Measurements from ENCODE around the gene MED25. TPM values are rescaled to one million over a fixed set of nuclear protein-coding genes. Genes with fewer than 3 reads are reported as not detected.

MED25 gene
- total and polyA plus RNA-seq, 9 of the 15 experiments (the other 6 are each of a cell fraction or from before 2014, with no cell fraction given) = 4.1 to 93.9 (median 19.3) TPM

- TF ChIP-seq MBD2 (IDR thresholded peaks at IDR 0.05; ENCODE audit: borderline replicate concordance, low read depth) (0 out of 2 replicates have a peak, but pooled peaks have one; percentile 5), ZNF780A (CRISPR knock-in tag; IDR thresholded peaks at IDR 0.05) (no peak), ZBED1 (IDR thresholded peaks at IDR 0.05) (0 out of 2 replicates have a peak, but pooled peaks have one; percentile 20), FOXA1 (IDR thresholded peaks at IDR 0.05; ENCODE audit: borderline replicate concordance) (no peak), HOXB6 (CRISPR knock-in tag; IDR thresholded peaks at IDR 0.05; ENCODE audit: borderline replicate concordance) (no peak), TCF15 (CRISPR knock-in tag; IDR thresholded peaks at IDR 0.05) (no peak), ATF7 (IDR thresholded peaks at IDR 0.05) (no peak), ZNF124 (CRISPR knock-in tag; IDR thresholded peaks at IDR 0.05) (no peak), OTX1 (CRISPR knock-in tag; IDR thresholded peaks at IDR 0.05) (no peak), TBL1XR1 (IDR thresholded peaks at IDR 0.05; ENCODE audit: low read length in 2 of 2) (no peak), CLOCK (CRISPR knock-in tag; IDR thresholded peaks at IDR 0.05; ENCODE audit: borderline replicate concordance) (no peak), GTF2F1 (IDR thresholded peaks at IDR 0.05; ENCODE audit: low read depth, low read length) (no peak), ELF4 (CRISPR knock-in tag; IDR thresholded peaks at IDR 0.05) (no peak), ZFPM2 (CRISPR knock-in tag; IDR thresholded peaks at IDR 0.05) (no peak), HDAC6 (IDR thresholded peaks at IDR 0.05; ENCODE audit: low read depth, low read length) (no peak), FIP1L1 (IDR thresholded peaks at IDR 0.05; ENCODE audit: low read depth, low read length, poor library complexity, severe bottlenecking) (peak; percentile 46)
- TF ChIP-seq, protein P1, sequence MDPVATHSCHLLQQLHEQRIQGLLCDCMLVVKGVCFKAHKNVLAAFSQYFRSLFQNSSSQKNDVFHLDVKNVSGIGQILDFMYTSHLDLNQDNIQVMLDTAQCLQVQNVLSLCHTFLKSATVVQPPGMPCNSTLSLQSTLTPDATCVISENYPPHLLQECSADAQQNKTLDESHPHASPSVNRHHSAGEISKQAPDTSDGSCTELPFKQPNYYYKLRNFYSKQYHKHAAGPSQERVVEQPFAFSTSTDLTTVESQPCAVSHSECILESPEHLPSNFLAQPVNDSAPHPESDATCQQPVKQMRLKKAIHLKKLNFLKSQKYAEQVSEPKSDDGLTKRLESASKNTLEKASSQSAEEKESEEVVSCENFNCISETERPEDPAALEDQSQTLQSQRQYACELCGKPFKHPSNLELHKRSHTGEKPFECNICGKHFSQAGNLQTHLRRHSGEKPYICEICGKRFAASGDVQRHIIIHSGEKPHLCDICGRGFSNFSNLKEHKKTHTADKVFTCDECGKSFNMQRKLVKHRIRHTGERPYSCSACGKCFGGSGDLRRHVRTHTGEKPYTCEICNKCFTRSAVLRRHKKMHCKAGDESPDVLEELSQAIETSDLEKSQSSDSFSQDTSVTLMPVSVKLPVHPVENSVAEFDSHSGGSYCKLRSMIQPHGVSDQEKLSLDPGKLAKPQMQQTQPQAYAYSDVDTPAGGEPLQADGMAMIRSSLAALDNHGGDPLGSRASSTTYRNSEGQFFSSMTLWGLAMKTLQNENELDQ (CRISPR knock-in tag; IDR thresholded peaks at IDR 0.05; ENCODE audit: borderline replicate concordance) = no peak
- TF ChIP-seq, protein P2, sequence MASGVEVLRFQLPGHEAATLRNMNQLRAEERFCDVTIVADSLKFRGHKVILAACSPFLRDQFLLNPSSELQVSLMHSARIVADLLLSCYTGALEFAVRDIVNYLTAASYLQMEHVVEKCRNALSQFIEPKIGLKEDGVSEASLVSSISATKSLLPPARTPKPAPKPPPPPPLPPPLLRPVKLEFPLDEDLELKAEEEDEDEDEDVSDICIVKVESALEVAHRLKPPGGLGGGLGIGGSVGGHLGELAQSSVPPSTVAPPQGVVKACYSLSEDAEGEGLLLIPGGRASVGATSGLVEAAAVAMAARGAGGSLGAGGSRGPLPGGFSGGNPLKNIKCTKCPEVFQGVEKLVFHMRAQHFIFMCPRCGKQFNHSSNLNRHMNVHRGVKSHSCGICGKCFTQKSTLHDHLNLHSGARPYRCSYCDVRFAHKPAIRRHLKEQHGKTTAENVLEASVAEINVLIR (CRISPR knock-in tag; IDR thresholded peaks at IDR 0.05) = no peak
Observed at GRCh38 chr19:49857061-49857837, 39.2 kb downstream of the MED25 start (continued).

Measured in K562 (cell line).